Measurements from ENCODE around the gene MGMT.

Gene MGMT

GRCh38 chr10:129459762-129460539, 7.1 kb upstream of the MGMT start:
- DNase-seq, result no peak

DNA sequence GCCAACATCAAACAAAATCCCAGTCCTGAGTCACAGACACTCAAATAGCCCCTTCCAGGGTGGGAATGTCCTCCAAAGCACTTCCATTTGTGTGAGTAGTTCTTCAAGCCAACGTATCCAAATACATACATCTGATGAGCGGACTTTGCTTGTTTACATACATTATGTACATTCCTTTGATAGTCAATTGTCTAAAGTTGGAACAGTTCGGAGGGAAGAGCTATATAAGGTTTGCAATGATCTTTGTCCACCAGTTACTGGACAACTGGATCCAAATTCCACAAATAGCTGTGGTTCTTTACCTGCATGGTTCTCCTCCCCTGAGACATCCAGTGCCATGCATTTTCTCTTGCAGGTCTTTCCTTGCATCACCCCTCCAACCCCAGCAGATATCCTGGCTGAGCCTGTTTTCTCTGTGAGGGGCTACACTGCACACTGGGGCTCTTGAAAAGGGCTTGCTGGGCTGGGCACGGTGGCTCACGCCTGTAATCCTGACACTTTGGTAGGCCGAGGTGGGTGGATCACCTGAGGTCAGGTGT, 4.7 kb upstream of the MGMT start:
- no peak for DNase-seq

GRCh38 chr10:129464251-129464650, 2.8 kb upstream of the MGMT start:
- no peak for DNase-seq

DNA sequence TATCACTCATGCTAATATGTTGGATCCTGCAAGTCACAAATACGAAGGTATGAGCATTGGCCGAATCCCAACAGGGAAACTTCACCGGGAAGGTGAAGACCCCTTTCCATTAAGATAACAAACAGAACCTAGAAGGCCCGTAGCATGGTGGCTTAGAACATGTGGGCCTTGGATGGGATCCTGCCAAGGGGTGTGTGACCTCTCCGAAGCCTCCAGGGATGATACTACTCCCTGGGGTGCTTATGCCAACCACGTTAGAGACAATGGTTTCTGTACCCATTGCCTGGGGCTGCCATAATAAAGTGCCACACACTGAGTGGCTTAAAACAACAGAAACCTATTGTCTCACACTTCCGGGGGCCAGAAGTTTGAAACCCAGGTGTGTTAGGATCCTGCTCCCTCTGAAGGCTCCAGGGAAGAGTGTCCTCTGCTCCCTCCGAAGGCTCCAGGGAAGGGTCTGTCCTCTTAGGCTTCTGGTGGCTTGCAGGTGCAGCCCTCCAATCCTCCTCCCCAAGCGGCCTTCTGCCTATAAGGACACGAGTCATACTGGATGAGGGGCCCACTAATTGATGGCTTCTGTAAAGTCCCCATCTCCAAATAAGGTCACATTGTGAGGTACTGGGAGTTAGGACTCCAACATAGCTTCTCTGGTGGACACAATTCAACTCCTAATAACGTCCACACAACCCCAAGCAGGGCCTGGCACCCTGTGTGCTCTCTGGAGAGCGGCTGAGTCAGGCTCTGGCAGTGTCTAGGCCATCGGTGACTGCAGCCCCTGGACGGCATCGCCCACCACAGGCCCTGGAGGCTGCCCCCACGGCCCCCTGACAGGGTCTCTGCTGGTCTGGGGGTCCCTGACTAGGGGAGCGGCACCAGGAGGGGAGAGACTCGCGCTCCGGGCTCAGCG, 992 bp upstream of the MGMT start:
- DNase-seq, result no peak

DNA sequence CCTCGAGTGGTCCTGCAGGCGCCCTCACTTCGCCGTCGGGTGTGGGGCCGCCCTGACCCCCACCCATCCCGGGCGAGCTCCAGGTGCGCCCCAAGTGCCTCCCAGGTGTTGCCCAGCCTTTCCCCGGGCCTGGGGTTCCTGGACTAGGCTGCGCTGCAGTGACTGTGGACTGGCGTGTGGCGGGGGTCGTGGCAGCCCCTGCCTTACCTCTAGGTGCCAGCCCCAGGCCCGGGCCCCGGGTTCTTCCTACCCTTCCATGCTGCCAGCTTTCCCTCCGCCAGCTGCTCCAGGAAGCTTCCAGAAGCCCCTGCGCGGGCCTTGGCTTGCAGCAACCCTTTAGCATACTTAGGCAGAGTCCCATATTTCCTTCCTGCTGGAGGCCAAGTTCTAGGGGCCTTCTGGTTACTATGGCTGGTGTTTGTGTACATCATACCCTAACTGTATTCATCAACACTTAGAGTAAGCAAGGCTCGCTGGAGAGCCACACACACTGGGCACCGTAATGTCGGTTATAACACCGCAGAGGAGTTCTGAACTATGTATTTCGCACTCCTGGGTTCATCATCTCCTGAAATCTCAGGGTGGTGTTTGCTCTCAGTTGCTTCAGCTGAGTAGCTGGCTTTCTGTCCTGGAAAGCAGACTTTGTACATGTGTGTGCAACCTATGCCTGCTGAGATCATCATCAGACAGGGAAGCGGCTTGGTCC, 471 bp downstream of the MGMT start:
- DNase-seq, result no peak

GRCh38 chr10:129468187-129468586, 1.1 kb downstream of the MGMT start:
- no peak for DNase-seq

DNA sequence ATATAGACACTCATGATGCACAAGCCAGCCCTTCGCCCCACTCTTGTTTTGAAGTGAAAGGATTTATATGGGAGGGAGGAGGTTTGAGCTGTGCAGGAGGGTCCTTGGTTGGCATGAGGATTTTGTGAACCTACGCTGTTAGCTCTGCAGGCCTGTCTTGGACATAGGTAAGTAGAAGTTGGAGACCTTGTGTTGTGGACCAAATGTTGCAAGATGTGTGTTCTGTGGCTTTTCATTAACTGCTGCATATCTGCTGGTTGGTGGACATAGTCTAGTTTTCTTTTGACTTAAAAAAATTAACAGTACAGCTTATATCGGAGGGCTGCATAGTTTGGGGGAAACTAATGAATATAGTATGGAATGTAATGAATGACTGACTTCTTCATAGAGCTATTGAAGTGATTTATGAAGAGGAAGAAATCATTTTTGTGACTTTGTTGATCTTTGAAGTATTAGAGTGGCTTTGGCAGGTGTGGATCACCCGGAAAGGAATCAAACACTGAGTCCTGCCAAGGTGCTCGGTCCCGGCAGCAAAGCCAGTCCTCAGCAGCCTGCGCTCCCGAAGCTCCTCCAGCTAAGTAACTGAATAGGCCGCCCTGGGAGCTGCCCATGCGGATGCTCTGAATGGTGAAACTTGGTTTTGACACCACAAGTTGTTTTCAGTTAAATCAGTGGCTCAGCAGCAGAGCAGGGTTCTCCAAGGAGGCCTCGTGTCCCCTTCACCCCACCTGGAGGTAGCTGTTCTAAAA, 3.2 kb downstream of the MGMT start:
- no peak for DNase-seq

GRCh38 chr10:129471447-129472175, 4.6 kb downstream of the MGMT start:
- DNase-seq, result no peak

DNA sequence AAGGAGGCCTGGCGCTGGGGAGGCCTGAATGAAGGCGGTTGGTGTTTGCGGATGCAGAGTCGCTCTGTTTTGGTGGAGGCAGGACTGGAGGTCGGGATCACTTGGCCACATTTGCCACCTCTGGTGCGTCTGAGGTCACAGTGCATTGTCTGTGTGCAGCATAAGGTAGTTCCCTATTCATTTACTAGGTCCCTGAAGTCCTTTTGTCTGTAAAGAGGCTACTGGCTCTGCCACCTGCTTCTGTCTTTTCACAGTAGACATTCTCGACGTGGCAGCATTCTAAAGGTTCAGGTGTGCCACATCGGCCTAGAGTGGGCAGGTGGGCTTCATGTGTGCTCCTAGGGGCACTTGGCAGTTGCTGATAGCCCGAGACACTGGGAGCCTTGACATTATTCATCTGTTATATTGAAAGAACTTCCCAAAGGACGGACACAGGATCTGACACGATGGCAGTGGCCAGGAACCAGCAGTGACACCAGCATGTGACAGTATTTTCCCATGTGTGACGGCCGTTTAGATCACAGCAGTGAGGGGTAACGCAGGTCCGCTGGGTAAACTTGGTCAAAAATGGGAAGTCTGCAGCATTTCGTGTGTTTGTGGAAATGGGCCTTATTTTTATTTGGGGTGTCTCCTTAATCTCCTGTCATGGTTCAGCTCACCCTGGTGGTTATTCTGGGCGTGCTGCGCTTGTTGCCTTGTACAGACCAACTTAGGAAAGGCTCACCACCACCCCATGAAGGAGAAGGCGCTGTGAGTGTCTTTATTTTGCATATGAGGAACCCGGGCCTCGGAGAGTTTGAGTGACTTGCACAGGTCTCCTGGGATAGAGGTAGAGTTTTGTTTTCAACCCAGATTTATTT, 5.9 kb downstream of the MGMT start:
- no peak for DNase-seq

GRCh38 chr10:129474642-129475041, 7.6 kb downstream of the MGMT start:
- DNase-seq, result no peak

DNA sequence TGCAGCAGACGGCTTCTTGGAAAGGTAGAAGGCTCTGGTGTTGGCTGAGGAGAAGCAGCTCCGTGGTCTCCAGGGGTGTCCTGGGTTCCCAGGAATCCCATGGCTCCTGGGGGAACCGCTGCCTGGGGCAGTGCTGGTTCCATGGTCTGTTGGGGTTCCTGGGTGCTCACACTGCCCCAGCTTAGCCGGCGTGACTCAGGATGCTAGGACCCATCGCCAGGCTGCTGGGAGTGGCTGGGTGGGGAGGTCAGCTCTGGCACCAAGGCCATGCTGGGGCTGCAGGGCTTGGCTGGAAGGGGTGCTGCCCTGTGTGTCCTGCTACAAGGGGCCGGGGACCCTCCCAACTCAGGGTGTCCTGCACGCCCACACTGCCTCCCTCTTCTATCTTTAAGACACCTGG, 9.4 kb downstream of the MGMT start:
- DNase-seq, result no peak

GRCh38 chr10:129477051-129477450, 10.0 kb downstream of the MGMT start:
- DNase-seq, result no peak

DNA sequence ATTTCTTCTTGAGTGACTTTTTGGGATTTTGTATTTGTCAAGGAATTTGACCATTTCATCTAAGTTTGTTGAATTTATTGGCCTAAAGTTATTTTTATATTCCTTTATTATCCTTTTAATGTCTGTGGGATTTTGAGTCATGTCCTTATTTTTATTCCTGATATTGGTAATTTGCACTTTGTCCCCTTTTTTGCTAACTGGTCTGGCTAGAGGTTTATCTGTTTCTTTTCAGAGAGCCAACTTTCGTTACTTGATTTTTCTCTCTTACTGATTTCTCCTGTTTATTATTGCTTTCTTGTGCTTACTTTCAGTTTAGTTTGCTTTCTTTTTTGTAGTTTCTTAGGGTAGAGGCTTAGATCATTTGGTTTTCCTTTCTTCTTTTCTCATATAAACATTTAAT, 14.6 kb downstream of the MGMT start:
- DNase-seq, result no peak

- DNase-seq, result no peak
Measured at GRCh38 chr10:129483430-129484010, 16.5 kb downstream of the MGMT start.

GRCh38 chr10:129486805-129487204, 19.8 kb downstream of the MGMT start:
- no peak for DNase-seq

- DNase-seq, result no peak
Measured at GRCh38 chr10:129491123-129491734, 24.2 kb downstream of the MGMT start.

GRCh38 chr10:129494176-129494575, 27.1 kb downstream of the MGMT start:
- no peak for DNase-seq

DNA sequence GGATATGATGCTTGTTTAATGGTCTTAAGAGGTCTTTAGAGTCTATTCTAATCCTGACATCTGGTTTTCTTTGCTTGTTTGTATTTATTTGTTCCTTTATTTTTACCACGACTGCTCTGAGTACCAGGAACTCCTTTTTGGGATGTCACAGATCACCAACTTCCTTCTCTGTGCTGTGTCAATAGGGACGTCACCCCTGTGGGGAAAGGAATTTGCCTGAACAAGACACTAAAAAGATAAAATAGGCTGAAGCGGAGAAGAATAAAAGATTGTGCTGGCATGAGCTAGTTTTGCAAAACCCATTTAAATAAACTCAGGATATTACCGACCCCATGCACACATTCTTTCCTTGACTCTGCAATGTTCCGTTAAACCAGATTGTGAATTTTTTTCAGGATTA, 27.7 kb downstream of the MGMT start:
- no peak for DNase-seq

DNA sequence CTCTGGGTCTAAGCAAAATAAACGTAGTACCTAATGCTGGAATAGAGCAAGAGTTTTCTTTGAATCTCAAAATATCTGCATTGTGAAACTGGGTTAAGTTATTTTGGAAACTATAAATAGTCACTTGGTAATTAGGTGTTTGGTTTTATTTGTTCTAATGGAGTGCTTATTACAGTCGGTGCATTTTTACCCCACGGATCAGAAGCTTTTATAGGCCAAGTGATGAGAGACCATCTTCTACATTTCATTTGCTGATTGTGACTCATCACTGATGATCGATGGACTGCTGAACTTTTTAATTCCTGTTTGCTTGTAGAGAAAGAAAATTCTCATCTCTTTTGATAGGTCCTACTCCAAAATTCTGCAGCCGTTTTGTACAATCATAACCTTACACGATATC, 28.2 kb downstream of the MGMT start:
- no peak for DNase-seq

DNA sequence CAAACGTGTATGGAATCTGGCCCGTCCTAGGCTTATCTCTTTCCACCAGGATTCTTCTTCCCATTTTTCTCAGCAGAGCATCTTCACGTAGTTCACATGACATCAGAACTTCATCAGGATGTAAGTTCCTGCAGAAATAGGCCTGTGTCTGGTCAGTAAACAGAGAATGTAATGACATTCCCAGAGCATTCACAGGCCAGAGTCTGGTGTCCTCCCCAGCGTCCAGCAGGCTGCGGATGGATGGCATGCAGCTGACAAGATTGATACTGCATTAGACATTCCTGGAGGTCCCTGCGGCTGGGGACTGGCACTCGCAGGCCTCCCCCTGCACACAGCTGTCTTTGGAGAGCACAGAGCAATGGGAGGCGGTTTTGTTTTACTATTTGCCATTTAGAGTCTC, 28.7 kb downstream of the MGMT start:
- DNase-seq, result no peak

All from RPMI8226 (cell line).